Tibial nerve (tissue), 4 donors: ENCODE measurements around the gene USP44.

Experiments used
- EP300 ChIP-seq, 2 donors: sonication (generic); formaldehyde crosslinking; IDR thresholded peaks; one replicate each; pipeline ENCODE4 v1.6.1; 2017; ENCODE audit warnings: antibody characterized with exemption in 2 of 2, mild to moderate bottlenecking in 1 of 2
- TF ChIP-seq, protein P1 (sequence below), 5 experiments: fragments of 200-600 bp in 3 of 5; fragments of 450-650 bp in 2 of 5; sonication (generic) in 3 of 5; IDR thresholded peaks; one replicate each; pipeline ENCODE4 v1.5.1; 2016 to 2019; ENCODE audit warnings: antibody characterized with exemption in 5 of 5, mild to moderate bottlenecking in 3 of 5, moderate library complexity in 2 of 5

DNA sequence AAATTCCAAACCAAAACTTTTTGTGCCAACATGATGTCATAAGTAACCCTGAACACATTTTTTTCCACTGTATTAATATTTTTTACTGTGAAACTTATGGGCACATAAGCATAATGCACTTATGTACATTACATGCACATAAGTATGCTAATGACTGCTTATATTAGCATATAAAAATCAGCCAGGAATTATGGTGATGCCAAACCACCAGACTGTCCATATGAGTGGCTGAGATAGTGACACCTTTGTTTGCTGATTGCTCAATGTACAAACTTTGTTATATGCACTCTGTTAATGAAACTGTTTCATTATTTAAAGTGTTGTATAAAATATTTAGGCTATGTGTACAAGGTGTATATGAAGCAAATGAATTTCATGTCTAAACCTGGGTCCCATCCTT, 32.3 kb downstream of the USP44 start:
- TF ChIP-seq, protein P1, sequence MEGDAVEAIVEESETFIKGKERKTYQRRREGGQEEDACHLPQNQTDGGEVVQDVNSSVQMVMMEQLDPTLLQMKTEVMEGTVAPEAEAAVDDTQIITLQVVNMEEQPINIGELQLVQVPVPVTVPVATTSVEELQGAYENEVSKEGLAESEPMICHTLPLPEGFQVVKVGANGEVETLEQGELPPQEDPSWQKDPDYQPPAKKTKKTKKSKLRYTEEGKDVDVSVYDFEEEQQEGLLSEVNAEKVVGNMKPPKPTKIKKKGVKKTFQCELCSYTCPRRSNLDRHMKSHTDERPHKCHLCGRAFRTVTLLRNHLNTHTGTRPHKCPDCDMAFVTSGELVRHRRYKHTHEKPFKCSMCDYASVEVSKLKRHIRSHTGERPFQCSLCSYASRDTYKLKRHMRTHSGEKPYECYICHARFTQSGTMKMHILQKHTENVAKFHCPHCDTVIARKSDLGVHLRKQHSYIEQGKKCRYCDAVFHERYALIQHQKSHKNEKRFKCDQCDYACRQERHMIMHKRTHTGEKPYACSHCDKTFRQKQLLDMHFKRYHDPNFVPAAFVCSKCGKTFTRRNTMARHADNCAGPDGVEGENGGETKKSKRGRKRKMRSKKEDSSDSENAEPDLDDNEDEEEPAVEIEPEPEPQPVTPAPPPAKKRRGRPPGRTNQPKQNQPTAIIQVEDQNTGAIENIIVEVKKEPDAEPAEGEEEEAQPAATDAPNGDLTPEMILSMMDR (IDR thresholded peaks at IDR 0.05), result no peak
- TF ChIP-seq EP300 (IDR thresholded peaks at IDR 0.05), result no peak
